Panc1 (cell line): ENCODE results near the gene CHD6. TPM values are rescaled to one million over a fixed set of nuclear protein-coding genes. Genes with fewer than 3 reads are reported as not detected.

Experiments used
- ATAC-seq: fragments of 200-7000 bp; cut with Tn5 transposase; 2 replicates; pipeline ENCODE4 v1.9.1; 2020; ENCODE audit warnings: mild to moderate bottlenecking, moderate library complexity
- BruUV-seq: library from RNA; stranded (reverse); fragments of 400-500 nt; replicated peaks from 2 replicates; lab custom pipeline; 2021; lab: Mats Ljungman, UMichigan
- CTCF ChIA-PET: fragments of 300-600 bp; sonication (Branson Sonifier 250); formaldehyde crosslinking; loops from one replicate; lab custom pipeline; 2022; ENCODE audit warnings: antibody characterized with exemption; lab: Charles Lee
- POLR2A ChIA-PET: fragments of 300-600 bp; sonication (Branson Sonifier 250); formaldehyde crosslinking; loops from one replicate; lab custom pipeline; 2022; ENCODE audit warnings: antibody characterized with exemption; lab: Charles Lee
- DNase-seq: peaks from one replicate; pipeline ENCODE4 v3.0.0-alpha.2; 2010; ENCODE audit warnings: low read depth, low spot score
- H3K27ac ChIP-seq: 2 replicates; pipeline ENCODE4 v1.5.1; 2011; ENCODE audit warnings: mild to moderate bottlenecking, low read length, inconsistent platforms
- H3K27me3 ChIP-seq: fragments of 200-500 bp; sonication (Bioruptor generic); 2 replicates; pipeline ENCODE4 v1.6.0; 2014; ENCODE audit warnings: low read length, inconsistent platforms; ENCODE audit not compliant: control insufficient read depth, insufficient read depth
- H3K36me3 ChIP-seq: fragments of 200-500 bp; sonication (Bioruptor generic); 2 replicates; pipeline ENCODE4 v1.5.1; 2014; ENCODE audit warnings: inconsistent platforms, mild to moderate bottlenecking, low read length, moderate library complexity; ENCODE audit not compliant: control insufficient read depth, insufficient read depth
- H3K4me1 ChIP-seq: 2 replicates; pipeline ENCODE4 v1.5.1; 2011; ENCODE audit warnings: inconsistent platforms, mild to moderate bottlenecking, low read length, moderate library complexity; ENCODE audit not compliant: control insufficient read depth, insufficient read depth
- H3K4me3 ChIP-seq, 2 experiments: 2 replicates each; pipeline ENCODE4 v1.5.1; 2011 to 2012; ENCODE audit warnings: low read depth in 2 of 2, low read length in 2 of 2, mild to moderate bottlenecking in 2 of 2, inconsistent platforms in 1 of 2, moderate library complexity in 1 of 2
- H3K9me3 ChIP-seq: fragments of 200-500 bp; sonication (Bioruptor generic); 2 replicates; pipeline ENCODE4 v1.5.1; 2014; ENCODE audit warnings: low read depth, mild to moderate bottlenecking, inconsistent platforms, low read length, moderate library complexity; ENCODE audit not compliant: control insufficient read depth, insufficient read depth
- POLR2AphosphoS5 ChIP-seq: IDR thresholded peaks from 2 replicates; pipeline ENCODE4 v1.6.1; 2012; ENCODE audit warnings: mild to moderate bottlenecking, low read depth, low read length, moderate library complexity
- SIN3A ChIP-seq: IDR thresholded peaks from 2 replicates; pipeline ENCODE4 v1.6.1; 2012; ENCODE audit warnings: low read depth, mild to moderate bottlenecking, low read length, moderate library complexity, borderline replicate concordance; ENCODE audit not compliant: insufficient read depth
- TCF7L2 ChIP-seq: IDR thresholded peaks from 2 replicates; pipeline ENCODE4 v1.6.1; 2011; ENCODE audit warnings: mild to moderate bottlenecking, low read depth, low read length, inconsistent platforms
- in situ Hi-C: cut with HindIII; loops from 2 replicates; pipeline ENCODE4 v1.10.0; 2016; ENCODE audit warnings: low sequenced_read_pairs, low pct_unique_long_range_greater_than_20kb
- intact Hi-C: fragments of 100-400 bp; cut with micrococcal nuclease; formaldehyde crosslinking; loops from one replicate; pipeline ENCODE4 v1.10.0; 2022; ENCODE audit not compliant: unreplicated experiment
- total RNA-seq: library from RNA; stranded (reverse); gene quantifications from one replicate; pipeline ENCODE4 v1.2.1, GENCODE V29; 2021; ENCODE audit not compliant: unreplicated experiment
- TF ChIP-seq, protein P1 (sequence below), 2 experiments: IDR thresholded peaks; 2 replicates each; pipeline ENCODE4 v1.6.1; 2011 to 2012; ENCODE audit warnings: low read depth in 2 of 2, control low read depth in 1 of 2, low read length in 1 of 2, mild to moderate bottlenecking in 1 of 2, moderate library complexity in 1 of 2; ENCODE audit not compliant: insufficient read depth in 1 of 2
- TF ChIP-seq, protein P2 (sequence below): fragments of 450-650 bp; IDR thresholded peaks from 2 replicates; pipeline ENCODE4 v1.5.1; 2017; ENCODE audit warnings: mild to moderate bottlenecking

The CHD6 gene
- total RNA-seq, 1 experiment from 2014 or later, result 21.3 TPM

DNA sequence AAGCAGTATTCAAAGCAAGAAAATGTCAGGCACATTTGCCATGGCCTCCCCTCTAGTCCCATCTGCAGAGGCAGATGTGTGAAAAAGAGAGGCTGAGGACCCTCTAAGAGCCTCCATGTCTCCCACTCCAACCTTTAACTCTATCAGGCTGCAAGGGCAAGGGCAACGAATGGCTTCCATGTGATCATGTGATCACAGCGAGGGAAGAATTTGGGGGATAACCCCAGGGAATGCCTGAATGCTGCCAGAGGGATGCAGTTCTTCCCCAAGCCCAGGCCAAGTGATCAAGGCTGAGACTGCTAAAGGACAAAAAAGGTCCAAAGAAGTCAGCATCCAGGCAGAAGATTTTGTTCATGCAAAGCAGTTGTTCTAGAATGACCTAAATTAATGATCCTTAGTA lies 4.9 kb downstream of the CHD6 start:
- Histone ChIP-seq H3K9me3 (no peaks in the 10 kb centered on the region), H3K27me3 (no peaks in the 10 kb centered on the region), H3K36me3 (no peaks in the 10 kb centered on the region; the same call in 1 of the 2 replicates), H3K27ac (no peak overlapping the region), H3K4me1 (peaks cover 29% of the 10 kb centered on the region), H3K4me3 (no peak overlapping the region)
- BruUV-seq, result no TSS peak
- ATAC-seq (no peak), DNase-seq (no peak)
- ChIA-PET POLR2A (no interaction called here), CTCF (no interaction called here)
- TF ChIP-seq, protein P1, sequence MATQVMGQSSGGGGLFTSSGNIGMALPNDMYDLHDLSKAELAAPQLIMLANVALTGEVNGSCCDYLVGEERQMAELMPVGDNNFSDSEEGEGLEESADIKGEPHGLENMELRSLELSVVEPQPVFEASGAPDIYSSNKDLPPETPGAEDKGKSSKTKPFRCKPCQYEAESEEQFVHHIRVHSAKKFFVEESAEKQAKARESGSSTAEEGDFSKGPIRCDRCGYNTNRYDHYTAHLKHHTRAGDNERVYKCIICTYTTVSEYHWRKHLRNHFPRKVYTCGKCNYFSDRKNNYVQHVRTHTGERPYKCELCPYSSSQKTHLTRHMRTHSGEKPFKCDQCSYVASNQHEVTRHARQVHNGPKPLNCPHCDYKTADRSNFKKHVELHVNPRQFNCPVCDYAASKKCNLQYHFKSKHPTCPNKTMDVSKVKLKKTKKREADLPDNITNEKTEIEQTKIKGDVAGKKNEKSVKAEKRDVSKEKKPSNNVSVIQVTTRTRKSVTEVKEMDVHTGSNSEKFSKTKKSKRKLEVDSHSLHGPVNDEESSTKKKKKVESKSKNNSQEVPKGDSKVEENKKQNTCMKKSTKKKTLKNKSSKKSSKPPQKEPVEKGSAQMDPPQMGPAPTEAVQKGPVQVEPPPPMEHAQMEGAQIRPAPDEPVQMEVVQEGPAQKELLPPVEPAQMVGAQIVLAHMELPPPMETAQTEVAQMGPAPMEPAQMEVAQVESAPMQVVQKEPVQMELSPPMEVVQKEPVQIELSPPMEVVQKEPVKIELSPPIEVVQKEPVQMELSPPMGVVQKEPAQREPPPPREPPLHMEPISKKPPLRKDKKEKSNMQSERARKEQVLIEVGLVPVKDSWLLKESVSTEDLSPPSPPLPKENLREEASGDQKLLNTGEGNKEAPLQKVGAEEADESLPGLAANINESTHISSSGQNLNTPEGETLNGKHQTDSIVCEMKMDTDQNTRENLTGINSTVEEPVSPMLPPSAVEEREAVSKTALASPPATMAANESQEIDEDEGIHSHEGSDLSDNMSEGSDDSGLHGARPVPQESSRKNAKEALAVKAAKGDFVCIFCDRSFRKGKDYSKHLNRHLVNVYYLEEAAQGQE (IDR thresholded peaks at IDR 0.05; ENCODE audit: insufficient read depth in 1 of 2, low read depth in 2 of 2, low read length in 1 of 2), result no peak
- TF ChIP-seq, protein P2, sequence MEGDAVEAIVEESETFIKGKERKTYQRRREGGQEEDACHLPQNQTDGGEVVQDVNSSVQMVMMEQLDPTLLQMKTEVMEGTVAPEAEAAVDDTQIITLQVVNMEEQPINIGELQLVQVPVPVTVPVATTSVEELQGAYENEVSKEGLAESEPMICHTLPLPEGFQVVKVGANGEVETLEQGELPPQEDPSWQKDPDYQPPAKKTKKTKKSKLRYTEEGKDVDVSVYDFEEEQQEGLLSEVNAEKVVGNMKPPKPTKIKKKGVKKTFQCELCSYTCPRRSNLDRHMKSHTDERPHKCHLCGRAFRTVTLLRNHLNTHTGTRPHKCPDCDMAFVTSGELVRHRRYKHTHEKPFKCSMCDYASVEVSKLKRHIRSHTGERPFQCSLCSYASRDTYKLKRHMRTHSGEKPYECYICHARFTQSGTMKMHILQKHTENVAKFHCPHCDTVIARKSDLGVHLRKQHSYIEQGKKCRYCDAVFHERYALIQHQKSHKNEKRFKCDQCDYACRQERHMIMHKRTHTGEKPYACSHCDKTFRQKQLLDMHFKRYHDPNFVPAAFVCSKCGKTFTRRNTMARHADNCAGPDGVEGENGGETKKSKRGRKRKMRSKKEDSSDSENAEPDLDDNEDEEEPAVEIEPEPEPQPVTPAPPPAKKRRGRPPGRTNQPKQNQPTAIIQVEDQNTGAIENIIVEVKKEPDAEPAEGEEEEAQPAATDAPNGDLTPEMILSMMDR, result no peak
- TF ChIP-seq POLR2AphosphoS5, result no peak
- TF ChIP-seq TCF7L2, result no peak
- TF ChIP-seq SIN3A, result no peak
- intact Hi-C loops (no loop called here), in situ Hi-C loops (no loop called here)

DNA sequence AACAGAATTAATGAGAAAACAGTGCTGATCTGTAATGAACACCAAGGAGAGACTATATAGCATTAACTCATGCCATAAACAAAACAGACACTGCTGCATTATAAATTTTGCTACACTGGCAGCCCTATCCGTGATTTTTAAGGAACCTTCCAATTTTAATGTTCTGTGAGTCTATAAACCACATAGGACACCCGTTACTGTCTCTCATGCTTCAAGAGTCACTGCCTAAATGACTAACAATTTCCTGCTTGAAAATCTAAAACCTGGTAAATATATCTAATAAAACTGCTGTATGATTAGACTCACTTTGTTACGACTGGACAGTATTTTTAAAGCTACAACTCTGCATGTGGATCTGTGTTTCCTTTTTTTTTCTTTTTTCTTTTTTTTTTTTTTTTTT lies 8.7 kb downstream of the CHD6 start:
- in situ Hi-C loops (no loop called here), intact Hi-C loops (no loop called here)
- Histone ChIP-seq H3K4me3 (no peak overlapping the region), H3K27ac (no peak overlapping the region), H3K27me3 (no peaks in the 10 kb centered on the region), H3K9me3 (no peaks in the 10 kb centered on the region), H3K4me1 (peaks cover 2% of the 10 kb centered on the region), H3K36me3 (no peaks in the 10 kb centered on the region; the same call in 1 of the 2 replicates)
- CTCF ChIA-PET, result no interaction called here
- BruUV-seq, result no TSS peak
- TF ChIP-seq, protein P2, result no peak
- TF ChIP-seq POLR2AphosphoS5 (no peak), SIN3A (no peak), TCF7L2 (no peak)
- TF ChIP-seq, protein P1 (IDR thresholded peaks at IDR 0.05; ENCODE audit: insufficient read depth in 1 of 2, low read depth in 2 of 2, low read length in 1 of 2), result no peak
- DNase-seq, result no peak
- POLR2A ChIA-PET, result no interaction called here
- ATAC-seq, result no peak
